GM19238 (cell line): Measurements from ENCODE around the gene CTSL.

Experiments used
- DNase-seq: peaks from one replicate; pipeline ENCODE4 v3.0.0; 2011; ENCODE audit warnings: low spot score; ENCODE audit not compliant: insufficient read length

CTSL gene

GRCh38 chr9:87725900-87726709 is at the start of gene CTSL:
Gene CTSL, plus strand, starts transcription at chr9:87726119. Its CDS starts 1,485 bp downstream, at chr9:87727604.
- no peak for DNase-seq

- DNase-seq: no peak
Observed at GRCh38 chr9:87676976-87677775, 48.7 kb upstream of the CTSL start.

GRCh38 chr9:87677776-87678587 is 47.9 kb upstream of the CTSL start:
- DNase-seq: no peak

GRCh38 chr9:87678650-87679355 is 47.1 kb upstream of the CTSL start:
- peak; percentile 23 for DNase-seq

GRCh38 chr9:87681271-87682061 is 44.5 kb upstream of the CTSL start:
- no peak for DNase-seq

- DNase-seq: no peak
Observed at GRCh38 chr9:87682085-87682484, 43.8 kb upstream of the CTSL start.

- no peak for DNase-seq
Observed at GRCh38 chr9:87682618-87683017, 43.3 kb upstream of the CTSL start.

- DNase-seq: no peak
Observed at GRCh38 chr9:87683751-87684626, 41.9 kb upstream of the CTSL start.

GRCh38 chr9:87684627-87685219 is 41.2 kb upstream of the CTSL start:
- no peak for DNase-seq

- DNase-seq: no peak
Observed at GRCh38 chr9:87685441-87685840, 40.5 kb upstream of the CTSL start.

GRCh38 chr9:87685871-87686519 is 39.9 kb upstream of the CTSL start:
- no peak for DNase-seq

GRCh38 chr9:87686520-87687090 is 39.3 kb upstream of the CTSL start:
- no peak for DNase-seq

GRCh38 chr9:87687207-87687606 is 38.7 kb upstream of the CTSL start:
- DNase-seq: no peak

GRCh38 chr9:87694236-87694755 is 31.6 kb upstream of the CTSL start:
- no peak for DNase-seq

- DNase-seq: no peak
Observed at GRCh38 chr9:87695523-87695922, 30.4 kb upstream of the CTSL start.

GRCh38 chr9:87696641-87697040 is 29.3 kb upstream of the CTSL start:
- no peak for DNase-seq

- DNase-seq: no peak
Observed at GRCh38 chr9:87698069-87698809, 27.7 kb upstream of the CTSL start.
